Mesothelial cell of epicardium (in vitro differentiated cells): ENCODE data around the gene E2F3. TPM values are rescaled to one million over a fixed set of nuclear protein-coding genes. Genes with fewer than 3 reads are reported as not detected.

Source experiments
- DNase-seq, 2 experiments: peaks; one replicate each; pipeline ENCODE4 v3.0.0; 2021; ENCODE audit warnings: low spot score in 2 of 2; ENCODE audit not compliant: unreplicated experiment in 2 of 2
- H3K27ac Mint-ChIP-seq: 2 replicates; pipeline ENCODE4 v1.8.0; 2021; ENCODE audit warnings: mixed read lengths
- H3K27me3 Mint-ChIP-seq: 2 replicates; pipeline ENCODE4 v1.8.0; 2021; ENCODE audit warnings: low read depth, mixed read lengths
- H3K36me3 Mint-ChIP-seq: 2 replicates; pipeline ENCODE4 v1.8.0; 2021; ENCODE audit warnings: mixed read lengths
- H3K4me1 Mint-ChIP-seq: 2 replicates; pipeline ENCODE4 v1.8.0; 2021; ENCODE audit warnings: mixed read lengths
- H3K4me3 Mint-ChIP-seq: 2 replicates; pipeline ENCODE4 v1.8.0; 2021; ENCODE audit warnings: mild to moderate bottlenecking, moderate library complexity, mixed read lengths
- H3K9me3 Mint-ChIP-seq: 2 replicates; pipeline ENCODE4 v1.8.0; 2021; ENCODE audit warnings: mixed read lengths
- total RNA-seq: library from RNA; stranded (reverse); gene quantifications from 3 replicates; pipeline ENCODE4 v1.2.1, GENCODE V29; 2021
- TF ChIP-seq, protein P1 (sequence below): fragments of 200-600 bp; sonication (generic); IDR thresholded peaks from one replicate; pipeline ENCODE4 v1.5.0; 2021; ENCODE audit warnings: antibody characterized with exemption; ENCODE audit not compliant: unreplicated experiment

E2F3 gene
- total RNA-seq, 1 donor from 2014 or later: 24.2 TPM

GRCh38 chr6:20402342-20403069 is 827 bp downstream of the E2F3 start:
- DNase-seq: peak; percentile 41 to 68
- Mint-ChIP-seq H3K4me3 (peak overlapping the region; percentile 98), H3K27ac (peak overlapping the region; percentile 89), H3K36me3 (peaks cover 4% of the 10 kb centered on the region), H3K9me3 (no peaks in the 10 kb centered on the region), H3K4me1 (peaks cover 17% of the 10 kb centered on the region), H3K27me3 (peaks cover 3% of the 10 kb centered on the region)
- TF ChIP-seq, protein P1, sequence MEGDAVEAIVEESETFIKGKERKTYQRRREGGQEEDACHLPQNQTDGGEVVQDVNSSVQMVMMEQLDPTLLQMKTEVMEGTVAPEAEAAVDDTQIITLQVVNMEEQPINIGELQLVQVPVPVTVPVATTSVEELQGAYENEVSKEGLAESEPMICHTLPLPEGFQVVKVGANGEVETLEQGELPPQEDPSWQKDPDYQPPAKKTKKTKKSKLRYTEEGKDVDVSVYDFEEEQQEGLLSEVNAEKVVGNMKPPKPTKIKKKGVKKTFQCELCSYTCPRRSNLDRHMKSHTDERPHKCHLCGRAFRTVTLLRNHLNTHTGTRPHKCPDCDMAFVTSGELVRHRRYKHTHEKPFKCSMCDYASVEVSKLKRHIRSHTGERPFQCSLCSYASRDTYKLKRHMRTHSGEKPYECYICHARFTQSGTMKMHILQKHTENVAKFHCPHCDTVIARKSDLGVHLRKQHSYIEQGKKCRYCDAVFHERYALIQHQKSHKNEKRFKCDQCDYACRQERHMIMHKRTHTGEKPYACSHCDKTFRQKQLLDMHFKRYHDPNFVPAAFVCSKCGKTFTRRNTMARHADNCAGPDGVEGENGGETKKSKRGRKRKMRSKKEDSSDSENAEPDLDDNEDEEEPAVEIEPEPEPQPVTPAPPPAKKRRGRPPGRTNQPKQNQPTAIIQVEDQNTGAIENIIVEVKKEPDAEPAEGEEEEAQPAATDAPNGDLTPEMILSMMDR: no peak

DNA sequence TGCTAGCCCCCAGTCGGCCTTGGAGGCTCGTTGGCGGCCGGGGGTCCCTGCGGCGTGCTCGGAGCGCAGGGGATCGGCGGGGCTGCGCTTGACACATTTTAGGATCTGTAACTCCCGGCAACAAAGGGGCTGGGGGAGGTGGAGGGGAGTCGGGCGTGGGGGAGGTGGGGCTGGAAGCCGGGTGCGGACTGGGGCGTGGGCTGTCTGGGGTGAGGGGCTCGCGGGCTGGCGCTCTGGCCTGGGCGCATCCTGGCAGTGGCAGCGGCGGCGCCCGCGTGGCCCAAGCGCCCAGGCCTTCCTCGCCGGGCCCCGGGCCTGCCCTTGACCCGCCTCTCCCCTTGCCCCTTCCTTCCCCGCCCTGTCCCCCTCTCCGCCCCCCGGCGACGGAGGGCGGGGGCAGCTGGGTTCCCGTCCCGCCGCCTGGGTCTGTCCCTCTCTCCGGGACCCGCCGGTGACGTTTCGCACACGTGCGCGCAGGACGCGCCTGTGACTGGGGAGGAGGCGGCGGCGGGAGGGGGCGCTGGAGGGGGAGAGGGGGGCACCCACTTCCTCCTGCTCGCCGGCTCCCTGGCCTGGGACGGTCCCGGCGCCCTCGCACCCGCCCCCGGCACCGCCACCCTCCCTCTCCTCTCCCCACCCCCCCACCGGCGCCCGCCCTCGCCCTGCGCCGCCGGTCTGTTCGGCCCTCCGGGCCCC is 1.5 kb downstream of the E2F3 start:
- peaks cover 2% of the 10 kb centered on the region for H3K27me3 Mint-ChIP-seq
- H3K9me3 Mint-ChIP-seq: no peaks in the 10 kb centered on the region
- DNase-seq: peak; percentile 64 to 78
- H3K4me3 Mint-ChIP-seq: peak overlapping the region; percentile 98
- TF ChIP-seq, protein P1: no peak
- peak overlapping the region; percentile 71 for H3K27ac Mint-ChIP-seq
- peaks cover 4% of the 10 kb centered on the region for H3K36me3 Mint-ChIP-seq
- H3K4me1 Mint-ChIP-seq: peaks cover 17% of the 10 kb centered on the region

- peak in 1 of 2 experiments; percentile 55 for DNase-seq
- H3K27ac Mint-ChIP-seq: peak overlapping the region; percentile 98
- H3K9me3 Mint-ChIP-seq: no peaks in the 10 kb centered on the region
- TF ChIP-seq, protein P1: no peak
- H3K4me3 Mint-ChIP-seq: peak overlapping the region; percentile 98
- H3K27me3 Mint-ChIP-seq: no peaks in the 10 kb centered on the region
- H3K36me3 Mint-ChIP-seq: peaks cover 4% of the 10 kb centered on the region
- H3K4me1 Mint-ChIP-seq: peaks cover 17% of the 10 kb centered on the region
Measured at GRCh38 chr6:20403766-20404640, 2.3 kb downstream of the E2F3 start.

- Mint-ChIP-seq H3K27me3 (no peaks in the 10 kb centered on the region), H3K4me3 (peak overlapping the region; percentile 98), H3K9me3 (no peaks in the 10 kb centered on the region), H3K27ac (peak overlapping the region; percentile 98), H3K4me1 (peaks cover 17% of the 10 kb centered on the region), H3K36me3 (peaks cover 4% of the 10 kb centered on the region)
- TF ChIP-seq, protein P1: peak; percentile 57
- DNase-seq: peak; percentile 36 to 62
Measured at GRCh38 chr6:20404641-20405032, 3.0 kb downstream of the E2F3 start.

GRCh38 chr6:20408851-20409250 is 7.2 kb downstream of the E2F3 start:
- TF ChIP-seq, protein P1: no peak
- no peak for DNase-seq
- Mint-ChIP-seq H3K27ac (no peak overlapping the region), H3K4me1 (peaks cover 12% of the 10 kb centered on the region), H3K36me3 (peaks cover 14% of the 10 kb centered on the region), H3K27me3 (no peaks in the 10 kb centered on the region), H3K9me3 (no peaks in the 10 kb centered on the region), H3K4me3 (no peak overlapping the region)
